ES-I3 (cell line): Measurements from ENCODE around the gene ASXL1.

Experiments
- H3K36me3 ChIP-seq: 2 replicates; pipeline ENCODE4 v1.6.1; 2013; ENCODE audit warnings: mild to moderate bottlenecking, low read length, control low read depth, moderate library complexity; ENCODE audit not compliant: insufficient read depth
- H3K4me1 ChIP-seq: 2 replicates; pipeline ENCODE4 v1.6.1; 2013; ENCODE audit warnings: mild to moderate bottlenecking, control low read depth, low read length; ENCODE audit not compliant: insufficient read depth
- H3K9ac ChIP-seq: 2 replicates; pipeline ENCODE4 v1.6.1; 2013; ENCODE audit warnings: low read depth, mild to moderate bottlenecking, low read length, moderate library complexity
- H3K9me3 ChIP-seq: 2 replicates; pipeline ENCODE4 v1.6.1; 2013; ENCODE audit warnings: mild to moderate bottlenecking, low read length, moderate library complexity; ENCODE audit not compliant: control insufficient read depth, insufficient read depth

ASXL1 gene

DNA sequence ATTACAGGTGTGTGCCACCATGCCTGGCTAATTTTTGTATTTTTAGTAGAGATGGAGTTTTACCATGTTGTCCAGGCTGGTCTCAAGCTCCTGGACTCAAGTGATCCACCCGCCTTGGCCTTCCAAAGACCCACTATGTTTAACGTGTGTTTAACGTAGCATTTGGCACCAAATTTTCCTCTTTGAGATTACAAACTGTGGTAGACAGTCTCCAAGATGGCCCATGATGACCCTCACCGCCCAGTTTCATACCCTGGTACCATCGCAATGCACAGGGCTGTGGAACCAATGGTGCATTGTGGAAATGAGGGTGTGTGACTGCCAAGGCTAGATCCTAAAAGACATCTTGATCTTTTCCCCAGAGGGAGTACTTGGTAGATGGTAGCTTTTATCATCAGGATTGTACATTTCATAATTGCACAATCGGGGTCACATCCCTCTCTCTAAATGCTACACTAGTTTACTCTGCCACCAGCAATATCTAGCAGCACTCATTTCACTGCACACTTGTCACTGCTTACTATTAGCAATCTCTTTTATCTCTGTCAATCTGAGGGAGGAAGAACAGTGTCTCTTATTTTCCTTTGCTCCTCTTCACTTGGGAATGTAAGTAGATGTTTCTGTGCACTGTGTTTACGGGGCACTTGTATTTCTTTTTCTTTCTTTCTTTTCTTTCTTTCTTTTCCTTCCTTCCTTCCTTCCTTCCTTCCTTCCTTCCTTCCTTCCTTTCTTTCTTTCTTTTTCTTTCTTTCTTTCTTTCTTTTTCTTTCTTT lies 130.1 kb downstream of the ASXL1 start:
- Histone ChIP-seq H3K4me1 (no peaks in the 10 kb centered on the region), H3K9ac (no peak overlapping the region), H3K9me3 (no peaks in the 10 kb centered on the region), H3K36me3 (no peaks in the 10 kb centered on the region)
